ENCODE results near the gene PSMD1.

The PSMD1 gene

GRCh38 chr2:231168460-231169139 lies 111.9 kb downstream of the PSMD1 start:
- TF ChIP-seq CTCF (IDR thresholded peaks at IDR 0.05; ENCODE audit: insufficient read depth, low read length, missing control alignments), result no peak
- ChIA-PET CTCF (interaction anchor here (0.7 to 2.9 kb wide), 5 partner anchors 11 to 115 kb away, joined by 3 to 13 read pairs (median 4); no protein-coding TSS in a partner anchor), POLR2A (no interaction called here)
- DNase-seq (ENCODE audit: low read depth, low spot score), result no peak
- no peak overlapping the region for H3K4me3 ChIP-seq (ENCODE audit: low read depth, low read length)

GRCh38 chr2:231169488-231169887 lies 112.8 kb downstream of the PSMD1 start:
- ChIA-PET POLR2A (no interaction called here), CTCF (interaction anchor here (0.7 to 2.9 kb wide), 5 partner anchors 10 to 66 kb away, joined by 3 to 13 read pairs (median 4); no protein-coding TSS in a partner anchor)
- no peak for DNase-seq (ENCODE audit: low read depth, low spot score)
- no peak for TF ChIP-seq CTCF (IDR thresholded peaks at IDR 0.05; ENCODE audit: insufficient read depth, low read length, missing control alignments)
- no peak overlapping the region for H3K4me3 ChIP-seq (ENCODE audit: low read depth, low read length)

GRCh38 chr2:231170055-231170454 lies 113.4 kb downstream of the PSMD1 start:
- H3K4me3 ChIP-seq (ENCODE audit: low read depth, low read length), result no peak overlapping the region
- ChIA-PET CTCF (interaction anchor here (1.0 to 2.9 kb wide), 3 partner anchors 22 to 41 kb away, joined by 3 to 13 read pairs (median 4); no protein-coding TSS in a partner anchor), POLR2A (no interaction called here)
- no peak for DNase-seq (ENCODE audit: low read depth, low spot score)
- TF ChIP-seq CTCF (IDR thresholded peaks at IDR 0.05; ENCODE audit: insufficient read depth, low read length, missing control alignments), result no peak

- H3K4me3 ChIP-seq (ENCODE audit: low read depth, low read length), result no peak overlapping the region
- TF ChIP-seq CTCF (IDR thresholded peaks at IDR 0.05; ENCODE audit: insufficient read depth, low read length, missing control alignments), result no peak
- ChIA-PET CTCF (interaction anchor here (1.1 to 1.2 kb wide), 2 partner anchors 20 to 23 kb away, joined by 3 to 5 read pairs; no protein-coding TSS in a partner anchor), POLR2A (no interaction called here)
- no peak for DNase-seq (ENCODE audit: low read depth, low spot score)
These were observed 115.4 kb downstream of the PSMD1 start for GRCh38 chr2:231172025-231172424.

GRCh38 chr2:231174211-231174651 lies 117.6 kb downstream of the PSMD1 start:
- CTCF ChIA-PET, result interaction anchor here (0.7 kb wide), 1 partner anchor 18 kb away, joined by 7 read pairs; no protein-coding TSS in a partner anchor
- no peak for DNase-seq (ENCODE audit: low read depth, low spot score)
- no peak for TF ChIP-seq CTCF (IDR thresholded peaks at IDR 0.05; ENCODE audit: insufficient read depth, low read length, missing control alignments)
- H3K4me3 ChIP-seq (ENCODE audit: low read depth, low read length), result no peak overlapping the region
- POLR2A ChIA-PET, result interaction anchor here (0.7 kb wide), 1 partner anchor 12 kb away, joined by 3 read pairs; no protein-coding TSS in a partner anchor

GRCh38 chr2:231176066-231176465 lies 119.4 kb downstream of the PSMD1 start:
- CTCF ChIA-PET, result interaction anchor here (0.9 kb wide), 1 partner anchor 14 kb away, joined by 3 read pairs; no protein-coding TSS in a partner anchor
- DNase-seq (ENCODE audit: low read depth, low spot score), result no peak
- H3K4me3 ChIP-seq (ENCODE audit: low read depth, low read length), result no peak overlapping the region
- no peak for TF ChIP-seq CTCF (IDR thresholded peaks at IDR 0.05; ENCODE audit: insufficient read depth, low read length, missing control alignments)
- POLR2A ChIA-PET, result no interaction called here

Data from AG04449 (cell line).